ENCODE results near the gene LMO1. TPM values are rescaled to one million over a fixed set of nuclear protein-coding genes. Genes with fewer than 3 reads are reported as not detected.

Gene LMO1
- total and polyA plus RNA-seq, 3 donors from 2014 or later, result 1.3 to 1.5 TPM; not detected in 1

DNA sequence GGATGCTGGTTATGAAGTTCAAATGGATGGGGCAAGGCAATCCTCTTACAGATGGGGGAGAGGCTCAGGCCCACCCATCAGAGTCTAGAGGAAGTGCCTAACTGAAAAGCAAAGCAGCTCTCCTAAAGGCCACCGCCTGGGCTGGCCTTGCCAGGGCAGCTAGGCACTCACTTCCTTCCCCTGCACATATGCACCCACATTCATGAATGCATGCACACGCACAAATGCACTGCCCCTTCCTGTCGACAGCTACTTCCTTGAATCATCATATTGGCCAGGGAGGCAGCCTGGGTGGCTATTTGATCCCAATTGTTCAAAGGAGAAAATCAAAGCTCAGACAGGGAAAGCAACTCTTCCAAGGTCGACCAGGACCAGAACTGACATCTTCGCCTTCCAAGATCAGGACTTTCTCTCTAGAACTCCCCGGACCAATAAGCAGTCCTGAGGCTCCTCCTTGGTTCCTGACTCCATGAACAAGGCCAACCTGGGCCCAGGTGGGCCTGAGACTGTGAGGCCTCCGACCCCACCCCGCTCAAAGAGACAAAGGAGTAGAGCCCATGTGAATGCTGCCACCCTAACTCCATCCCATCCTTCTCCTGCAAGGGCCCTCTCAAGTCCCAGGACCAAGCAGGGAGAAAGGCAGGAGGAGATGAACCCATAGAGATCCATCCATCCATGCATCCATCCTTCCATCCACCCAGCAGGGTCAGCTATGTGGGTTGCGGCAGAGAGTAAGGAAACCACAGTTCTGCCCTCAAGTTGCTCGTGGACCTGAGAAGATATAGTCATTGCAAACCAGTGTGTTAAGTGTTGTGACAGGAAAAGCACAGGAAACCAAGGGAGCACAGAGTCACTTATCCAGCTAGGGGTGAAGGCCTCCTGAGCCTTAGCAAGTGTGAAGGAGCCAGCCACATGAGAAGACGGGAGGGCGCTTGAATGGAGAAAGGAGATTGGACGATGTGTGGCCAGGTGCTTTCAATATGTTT lies 35.4 kb upstream of the LMO1 start:
- WGBS, 2 donors, result 85 to 87% methylated on average over 13 of the region's 13 CpGs
- no peak for DNase-seq

DNA sequence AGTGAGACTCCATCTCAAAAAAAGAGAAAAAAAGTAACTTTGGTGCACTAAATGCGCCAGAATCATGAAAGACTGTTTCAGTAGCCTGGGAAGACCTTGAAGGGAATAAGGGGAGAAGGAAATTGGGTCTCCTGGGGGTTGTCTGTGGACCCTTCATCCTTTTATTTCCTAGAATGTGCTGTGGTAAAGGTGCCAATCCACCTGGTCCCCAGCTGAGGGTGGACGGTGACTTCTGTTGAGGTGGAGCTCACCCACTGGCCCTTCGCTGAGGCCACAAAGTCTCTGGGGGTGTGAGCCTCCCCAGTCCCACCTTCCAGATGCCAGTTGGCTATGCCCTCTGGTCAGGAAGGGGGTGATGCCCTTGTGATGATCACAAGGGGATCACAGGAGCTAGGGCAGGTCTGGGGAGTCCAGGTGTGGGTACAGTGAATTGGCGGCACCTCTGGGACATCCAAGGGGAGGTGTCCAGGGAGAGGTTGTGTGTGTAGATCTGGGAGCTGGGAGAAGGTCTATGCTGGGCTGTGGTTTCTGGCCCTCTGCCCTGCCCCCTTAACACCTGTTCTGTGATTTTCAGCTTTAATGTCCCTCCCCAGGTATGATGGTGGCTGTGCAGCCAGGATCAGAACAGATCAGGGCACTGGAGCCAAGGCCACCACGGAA lies 34.2 kb upstream of the LMO1 start:
- Histone ChIP-seq H3K27me3 (no peaks in the 10 kb centered on the region), H3K4me3 (no peak overlapping the region), H3K27ac (no peak overlapping the region), H3K9me3 (no peaks in the 10 kb centered on the region), H3K4me1 (no peaks in the 10 kb centered on the region), H3K36me3 (ENCODE audit: low read depth, missing control alignments) (no peaks in the 10 kb centered on the region)
- intact Hi-C loops (cut with DNase I; ENCODE audit: low total_unique reads), result no loop called here
- DNase-seq, result no peak
- 87 to 91% methylated on average over 4 to 5 of the region's 5 CpGs for WGBS, 2 donors
- no peak for TF ChIP-seq POLR2A (IDR thresholded peaks at IDR 0.05)
- TF ChIP-seq, protein P1, sequence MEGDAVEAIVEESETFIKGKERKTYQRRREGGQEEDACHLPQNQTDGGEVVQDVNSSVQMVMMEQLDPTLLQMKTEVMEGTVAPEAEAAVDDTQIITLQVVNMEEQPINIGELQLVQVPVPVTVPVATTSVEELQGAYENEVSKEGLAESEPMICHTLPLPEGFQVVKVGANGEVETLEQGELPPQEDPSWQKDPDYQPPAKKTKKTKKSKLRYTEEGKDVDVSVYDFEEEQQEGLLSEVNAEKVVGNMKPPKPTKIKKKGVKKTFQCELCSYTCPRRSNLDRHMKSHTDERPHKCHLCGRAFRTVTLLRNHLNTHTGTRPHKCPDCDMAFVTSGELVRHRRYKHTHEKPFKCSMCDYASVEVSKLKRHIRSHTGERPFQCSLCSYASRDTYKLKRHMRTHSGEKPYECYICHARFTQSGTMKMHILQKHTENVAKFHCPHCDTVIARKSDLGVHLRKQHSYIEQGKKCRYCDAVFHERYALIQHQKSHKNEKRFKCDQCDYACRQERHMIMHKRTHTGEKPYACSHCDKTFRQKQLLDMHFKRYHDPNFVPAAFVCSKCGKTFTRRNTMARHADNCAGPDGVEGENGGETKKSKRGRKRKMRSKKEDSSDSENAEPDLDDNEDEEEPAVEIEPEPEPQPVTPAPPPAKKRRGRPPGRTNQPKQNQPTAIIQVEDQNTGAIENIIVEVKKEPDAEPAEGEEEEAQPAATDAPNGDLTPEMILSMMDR (IDR thresholded peaks at IDR 0.05), result no peak

More for the DNA sequence above, 35.4 kb upstream of the LMO1 start:
- Histone ChIP-seq H3K36me3 (ENCODE audit: low read depth, missing control alignments) (no peaks in the 10 kb centered on the region), H3K4me1 (no peaks in the 10 kb centered on the region), H3K27ac (no peak overlapping the region), H3K27me3 (no peaks in the 10 kb centered on the region), H3K4me3 (no peak overlapping the region), H3K9me3 (no peaks in the 10 kb centered on the region)
- TF ChIP-seq, protein P1 (IDR thresholded peaks at IDR 0.05), result no peak
- no peak for TF ChIP-seq POLR2A (IDR thresholded peaks at IDR 0.05)
- intact Hi-C loops (cut with DNase I; ENCODE audit: low total_unique reads), result no loop called here

DNA sequence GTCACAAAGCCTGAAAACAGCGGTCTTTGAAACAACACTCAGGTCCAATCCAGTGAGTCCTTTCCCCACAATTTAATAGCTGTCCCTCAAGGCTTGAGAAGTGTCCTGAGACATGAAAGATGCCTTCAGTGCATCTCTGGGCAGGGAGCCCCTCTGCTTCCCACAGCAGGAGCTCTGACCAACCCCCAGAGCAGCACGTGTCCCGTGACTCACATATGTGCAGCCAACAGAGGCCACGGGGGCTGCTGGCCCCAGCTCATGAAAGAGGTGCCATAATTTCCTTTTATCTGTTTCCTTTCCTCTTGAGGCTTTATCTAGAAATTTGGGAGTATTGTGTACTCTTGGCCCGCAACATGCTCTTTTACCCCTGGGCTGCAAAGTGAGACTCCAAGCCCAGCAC lies 33.2 kb upstream of the LMO1 start:
- H3K4me3 ChIP-seq, result no peak overlapping the region
- no peaks in the 10 kb centered on the region for H3K4me1 ChIP-seq
- no peak overlapping the region for H3K27ac ChIP-seq
- H3K36me3 ChIP-seq (ENCODE audit: low read depth, missing control alignments), result no peaks in the 10 kb centered on the region
- H3K27me3 ChIP-seq, result no peaks in the 10 kb centered on the region
- no peak for DNase-seq
- WGBS, 2 donors, result 66 to 70% methylated on average over 4 to 5 of the region's 5 CpGs
- H3K9me3 ChIP-seq, result no peaks in the 10 kb centered on the region
- TF ChIP-seq, protein P1 (IDR thresholded peaks at IDR 0.05), result no peak
- no peak for TF ChIP-seq POLR2A (IDR thresholded peaks at IDR 0.05)
- intact Hi-C loops (cut with DNase I; ENCODE audit: low total_unique reads), result no loop called here

DNA sequence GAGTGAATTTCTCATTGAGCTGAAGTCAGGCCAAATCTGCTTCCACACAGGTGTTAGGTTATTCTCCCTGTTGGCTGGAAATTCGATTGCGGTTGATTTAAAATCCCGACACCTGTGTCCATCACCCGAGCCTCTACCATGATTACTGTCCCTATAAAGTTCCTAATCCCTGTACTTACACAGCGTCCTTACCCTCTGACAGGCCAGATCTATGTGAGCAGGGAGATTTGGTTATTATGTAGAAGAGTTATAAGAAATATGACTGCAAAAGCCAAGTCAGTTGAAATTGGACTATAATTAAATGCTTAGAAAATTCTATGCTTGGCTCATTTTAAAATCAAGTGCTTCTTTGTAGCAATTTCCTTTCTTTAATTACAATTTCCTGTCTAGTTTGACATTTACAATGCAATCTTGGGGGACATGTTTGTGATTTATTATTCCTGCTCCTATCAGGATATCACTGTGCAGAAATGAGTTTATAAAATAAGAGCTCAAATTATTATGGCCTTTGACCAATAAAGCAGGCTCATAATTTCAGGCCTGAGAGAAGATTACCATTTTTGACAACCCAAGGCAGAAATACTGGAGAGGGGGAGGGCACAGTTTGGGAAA lies 32.5 kb upstream of the LMO1 start:
- intact Hi-C loops (cut with DNase I; ENCODE audit: low total_unique reads), result no loop called here
- Histone ChIP-seq H3K27me3 (no peaks in the 10 kb centered on the region), H3K4me3 (no peak overlapping the region), H3K4me1 (no peaks in the 10 kb centered on the region), H3K9me3 (no peaks in the 10 kb centered on the region), H3K27ac (no peak overlapping the region), H3K36me3 (ENCODE audit: low read depth, missing control alignments) (no peaks in the 10 kb centered on the region)
- DNase-seq, result no peak
- 70% methylated on average over 5 of the region's 5 CpGs for WGBS, 2 donors
- no peak for TF ChIP-seq POLR2A (IDR thresholded peaks at IDR 0.05)
- TF ChIP-seq, protein P1 (IDR thresholded peaks at IDR 0.05), result no peak

Data from testis (tissue), 3 donors.